Lung (tissue), 12 donors: ENCODE measurements around the gene AADACL4. TPM values are rescaled to one million over a fixed set of nuclear protein-coding genes. Genes with fewer than 3 reads are reported as not detected.

ENCODE experiments used
- ATAC-seq: fragments of 200-7000 bp; cut with Tn5 transposase; one replicate; pipeline ENCODE4 v1.9.1; 2020; ENCODE audit warnings: moderate number of reproducible peaks; ENCODE audit not compliant: insufficient read depth, low FRiP score
- DNase-seq, 3 donors: peaks; one replicate each; pipeline ENCODE4 v3.0.0-alpha.2; 2013 to 2017
- H3K27ac ChIP-seq, 2 donors: one replicate each; pipeline ENCODE4 v1.5.1; 2013; ENCODE audit warnings: mild to moderate bottlenecking in 2 of 2, moderate library complexity in 2 of 2, control low read depth in 1 of 2, inconsistent platforms in 1 of 2, low read depth in 1 of 2, low read length in 1 of 2
- H3K27me3 ChIP-seq, 3 donors: one replicate each; pipeline ENCODE4 v1.5.1; 2013; ENCODE audit warnings: low read length in 2 of 3; ENCODE audit not compliant: control insufficient read depth in 3 of 3, insufficient read depth in 3 of 3
- H3K36me3 ChIP-seq, 4 donors: one replicate each; pipeline ENCODE4 v1.5.1; 2013; ENCODE audit warnings: low read length in 4 of 4, mild to moderate bottlenecking in 1 of 4, moderate library complexity in 1 of 4; ENCODE audit not compliant: control insufficient read depth in 4 of 4, insufficient read depth in 4 of 4
- H3K4me1 ChIP-seq, 5 donors: one replicate each; pipeline ENCODE4 v1.5.1; 2013; ENCODE audit warnings: low read length in 5 of 5, mild to moderate bottlenecking in 2 of 5, moderate library complexity in 1 of 5; ENCODE audit not compliant: control insufficient read depth in 5 of 5, insufficient read depth in 5 of 5
- H3K4me3 ChIP-seq: one replicate; pipeline ENCODE4 v1.5.1; 2013; ENCODE audit warnings: mild to moderate bottlenecking, control low read depth, moderate library complexity
- H3K9ac ChIP-seq, 2 donors: one replicate each; pipeline ENCODE4 v1.5.1; 2013; ENCODE audit warnings: low read length in 2 of 2, control low read depth in 1 of 2; ENCODE audit not compliant: insufficient read depth in 1 of 2
- H3K9me3 ChIP-seq, 4 donors: one replicate each; pipeline ENCODE4 v1.5.1; 2013; ENCODE audit warnings: low read length in 3 of 4, mild to moderate bottlenecking in 1 of 4, moderate library complexity in 1 of 4; ENCODE audit not compliant: control insufficient read depth in 4 of 4, insufficient read depth in 3 of 4
- WGBS, 2 donors: extraction: QIAGEN DNeasy Blood & Tissue Kit; methylation state at CpG; one replicate each; pipeline ENCODE4 v1.1.7; 2013; 5-methylcytosine and 5-hydroxymethylcytosine counted together
- polyA plus RNA-seq, 2 donors: library from polyadenylated mRNA; stranded (reverse); fragments of 200-250 nt; gene quantifications; one replicate each; pipeline ENCODE4 v1.2.1, GENCODE V29; 2013
- total RNA-seq, 2 donors: library from RNA; depleted of rRNA in 1 of 2; stranded (reverse); fragments of >200 nt in 1 of 2; gene quantifications; one replicate each; pipeline ENCODE4 v1.2.1, GENCODE V29; 2014 to 2021
- TF ChIP-seq, protein P1 (sequence below): IDR thresholded peaks from 2 replicates; pipeline ENCODE4 v1.5.1; 2012; ENCODE audit warnings: mild to moderate bottlenecking; ENCODE audit errors: control extremely low read depth, extremely low read depth
- donor health status: control.
- donor health status: control.
- donor health status: Bipolar disorder and iron deficiency.
- donor health status: healthy.
- donor health status: DM: yes; HTN: yes; CAD: no.

AADACL4 gene
- total and polyA plus RNA-seq, 4 donors, result not detected

DNA sequence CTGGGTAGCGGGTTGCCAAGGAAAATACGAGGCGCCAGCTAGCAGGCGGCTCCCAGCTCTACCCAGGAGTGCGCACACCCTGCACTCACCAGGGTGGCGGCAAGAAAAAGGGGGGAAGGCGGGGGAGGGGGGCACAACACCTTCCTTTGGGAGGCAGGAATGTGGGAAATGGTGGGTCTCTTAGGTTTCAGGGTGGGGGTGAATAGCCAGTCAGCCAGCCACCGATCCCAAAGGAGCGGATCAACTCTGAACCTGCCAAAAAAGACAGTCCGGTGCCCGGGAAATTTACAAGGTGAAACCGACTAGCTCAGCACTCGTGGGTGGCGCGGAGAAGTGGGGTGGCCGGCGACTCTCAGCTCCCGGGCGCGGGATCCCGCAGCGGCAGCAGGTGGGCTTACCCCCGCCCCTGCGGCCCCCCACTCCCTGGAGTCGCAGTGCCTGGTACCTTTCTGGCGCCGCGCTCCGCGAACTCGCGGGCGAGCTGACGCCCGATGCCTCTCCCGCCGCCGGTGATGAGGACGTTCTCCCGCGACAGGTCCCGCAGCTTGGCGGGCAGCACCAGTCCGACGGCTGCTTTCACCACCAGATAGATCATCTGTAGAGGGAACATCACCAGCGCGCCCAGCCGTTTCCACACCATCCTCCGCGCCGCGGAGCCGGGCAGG is 27.0 kb upstream of the AADACL4 start:
- TF ChIP-seq, protein P1, sequence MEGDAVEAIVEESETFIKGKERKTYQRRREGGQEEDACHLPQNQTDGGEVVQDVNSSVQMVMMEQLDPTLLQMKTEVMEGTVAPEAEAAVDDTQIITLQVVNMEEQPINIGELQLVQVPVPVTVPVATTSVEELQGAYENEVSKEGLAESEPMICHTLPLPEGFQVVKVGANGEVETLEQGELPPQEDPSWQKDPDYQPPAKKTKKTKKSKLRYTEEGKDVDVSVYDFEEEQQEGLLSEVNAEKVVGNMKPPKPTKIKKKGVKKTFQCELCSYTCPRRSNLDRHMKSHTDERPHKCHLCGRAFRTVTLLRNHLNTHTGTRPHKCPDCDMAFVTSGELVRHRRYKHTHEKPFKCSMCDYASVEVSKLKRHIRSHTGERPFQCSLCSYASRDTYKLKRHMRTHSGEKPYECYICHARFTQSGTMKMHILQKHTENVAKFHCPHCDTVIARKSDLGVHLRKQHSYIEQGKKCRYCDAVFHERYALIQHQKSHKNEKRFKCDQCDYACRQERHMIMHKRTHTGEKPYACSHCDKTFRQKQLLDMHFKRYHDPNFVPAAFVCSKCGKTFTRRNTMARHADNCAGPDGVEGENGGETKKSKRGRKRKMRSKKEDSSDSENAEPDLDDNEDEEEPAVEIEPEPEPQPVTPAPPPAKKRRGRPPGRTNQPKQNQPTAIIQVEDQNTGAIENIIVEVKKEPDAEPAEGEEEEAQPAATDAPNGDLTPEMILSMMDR, result no peak
- WGBS, 2 donors, result 1 to 3% methylated on average over 53 of the region's 53 CpGs
- peaks cover 5 to 35% (median 13%) of the 10 kb centered on the region in 5 donors for H3K4me1 ChIP-seq
- peak overlapping the region; percentile 55 to 80 for H3K9ac ChIP-seq
- peak overlapping the region; percentile 76 for H3K4me3 ChIP-seq
- DNase-seq (peak; percentile 39 to 58 (median 53)), ATAC-seq (no peak)
- H3K27me3 ChIP-seq, result no peaks in the 10 kb centered on the region
- peaks cover 0 to 6% (median 5%) of the 10 kb centered on the region in 4 donors for H3K36me3 ChIP-seq
- no peaks in the 10 kb centered on the region for H3K9me3 ChIP-seq
- peak overlapping the region; percentile 90 to 98 for H3K27ac ChIP-seq

DNA sequence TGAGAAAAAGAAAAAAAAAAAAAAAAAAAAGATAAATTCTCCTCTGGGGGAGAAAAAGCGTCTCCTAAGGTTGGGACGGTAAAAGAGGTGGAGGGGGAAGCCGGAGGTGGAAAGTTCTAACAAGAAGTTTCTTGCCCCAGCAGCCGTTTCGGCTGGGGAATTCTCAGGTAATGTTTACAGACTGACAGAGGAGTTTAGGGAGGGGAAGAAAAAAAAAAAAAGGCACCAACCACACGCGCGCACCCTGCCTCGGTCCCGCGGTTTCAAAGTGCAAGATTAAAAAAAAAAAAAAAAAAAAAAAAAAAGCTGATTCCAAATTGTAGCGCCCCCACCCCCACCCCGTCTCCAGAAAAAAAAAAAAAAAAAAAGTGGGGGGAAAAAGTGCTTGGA is 26.4 kb upstream of the AADACL4 start:
- TF ChIP-seq, protein P1, result no peak
- Histone ChIP-seq H3K9ac (peak overlapping the region; percentile 55 to 80), H3K36me3 (peaks cover 0 to 3% (median 1%) of the 10 kb centered on the region in 4 donors), H3K9me3 (no peaks in the 10 kb centered on the region), H3K27ac (peak overlapping the region; percentile 90 to 98), H3K4me3 (peak overlapping the region; percentile 76), H3K4me1 (peaks cover 5 to 42% (median 17%) of the 10 kb centered on the region in 5 donors), H3K27me3 (no peaks in the 10 kb centered on the region)
- DNase-seq (no peak), ATAC-seq (no peak)
- 0% methylated on average over 13 of the region's 13 CpGs for WGBS, 2 donors

DNA sequence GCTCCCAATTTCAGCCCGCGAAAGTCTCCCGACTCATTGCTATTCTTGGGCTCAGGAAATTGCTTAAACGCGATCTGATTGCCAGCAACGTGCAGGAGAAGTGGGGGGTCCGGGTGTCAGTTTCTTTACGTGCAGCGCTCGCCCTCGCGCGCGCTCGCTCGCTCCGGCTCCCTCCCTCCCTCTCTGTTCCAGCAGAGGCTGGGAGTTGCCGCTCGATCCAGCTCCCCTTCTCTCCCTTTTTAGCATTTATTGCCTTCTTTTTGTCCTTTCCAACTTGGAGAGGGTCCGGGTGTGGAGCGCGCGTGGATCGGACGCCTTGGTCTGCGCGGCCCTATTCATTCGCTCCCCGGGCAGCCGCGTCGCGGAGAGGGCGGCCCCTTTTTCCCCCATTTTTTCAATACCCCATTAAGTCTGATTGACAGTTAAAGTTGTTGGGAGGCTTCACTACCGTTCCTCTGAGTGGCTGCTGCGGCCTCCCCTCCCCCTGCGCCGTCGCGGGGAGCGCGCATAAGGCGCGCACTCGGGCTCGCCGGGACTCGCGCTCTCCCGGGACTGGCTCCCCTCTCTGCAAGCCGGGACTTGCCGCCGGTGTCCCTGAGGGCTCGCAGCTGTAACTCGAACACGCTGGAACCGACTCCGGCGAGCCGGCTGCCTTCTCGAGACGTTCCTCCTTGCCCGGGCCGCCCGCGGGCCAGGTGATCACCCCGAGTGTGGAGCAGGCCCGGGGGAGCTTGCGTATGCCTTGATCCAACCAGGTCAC is 25.8 kb upstream of the AADACL4 start, which contains the start of gene DHRS3:
Gene DHRS3 (minus strand): TSS at position 310 of the 760 bp plus-strand sequence. CDS start 862 bp downstream, outside the sequence.
- Histone ChIP-seq H3K27me3 (no peaks in the 10 kb centered on the region), H3K27ac (peak within 1 kb of the TSS; percentile 96 to 98), H3K9ac (peak within 1 kb of the TSS; percentile 55 to 80), H3K9me3 (no peaks in the 10 kb centered on the region), H3K36me3 (peaks cover 0 to 2% (median under 1%) of the 10 kb centered on the region in 4 donors), H3K4me3 (peak within 1 kb of the TSS; percentile 76), H3K4me1 (peaks cover 5 to 45% (median 17%) of the 10 kb centered on the region in 5 donors)
- TF ChIP-seq, protein P1, result no peak
- ATAC-seq, result peak; percentile 60
- 0% methylated on average over 68 to 69 of the region's 69 CpGs for WGBS, 2 donors
- peak; percentile 91 to 97 (median 94) for DNase-seq
